ENCODE results near the gene MAX. TPM values are rescaled to one million over a fixed set of nuclear protein-coding genes. Genes with fewer than 3 reads are reported as not detected.

MAX gene
- total RNA-seq, 4 donors from 2014 or later: 61.8 to 87.1 (median 80.9) TPM

- no peak for ATAC-seq
- no peaks in the 10 kb centered on the region for H3K9me3 ChIP-seq
- TF ChIP-seq POLR2AphosphoS5 (IDR thresholded peaks at IDR 0.05) (no peak), CTCF (IDR thresholded peaks at IDR 0.05) (no peak), POLR2A (IDR thresholded peaks at IDR 0.05) (no peak), EP300 (IDR thresholded peaks at IDR 0.05) (no peak)
- H3K27ac ChIP-seq: no peak overlapping the region
- H3K27me3 ChIP-seq: no peaks in the 10 kb centered on the region
- peaks cover 0 to 56% of the 10 kb centered on the region in 2 donors for H3K36me3 ChIP-seq
- 87 to 98% methylated on average over 5 to 8 of the region's 9 CpGs for WGBS, 2 donors (ENCODE audit: low coverage in 1 of 2)
- H3K4me1 ChIP-seq: no peaks in the 10 kb centered on the region
- no peak overlapping the region for H3K4me3 ChIP-seq
Measured at GRCh38 chr14:65040666-65041433, 61.5 kb downstream of the MAX start.

- no peak overlapping the region for H3K27ac ChIP-seq
- no peak for TF ChIP-seq CTCF (IDR thresholded peaks at IDR 0.05)
- TF ChIP-seq POLR2A (IDR thresholded peaks at IDR 0.05): no peak
- no peak for TF ChIP-seq POLR2AphosphoS5 (IDR thresholded peaks at IDR 0.05)
- no peak for TF ChIP-seq EP300 (IDR thresholded peaks at IDR 0.05)
- no peak overlapping the region for H3K4me3 ChIP-seq
- no peaks in the 10 kb centered on the region for H3K9me3 ChIP-seq
- ATAC-seq: no peak
- H3K4me1 ChIP-seq: peaks cover 0 to 11% (median 0%) of the 10 kb centered on the region in 3 donors
- H3K36me3 ChIP-seq: peaks cover 0 to 37% of the 10 kb centered on the region in 2 donors
- WGBS, 2 donors (ENCODE audit: low coverage in 1 of 2): 100% methylated on average over 1 to 2 of the region's 2 CpGs
- no peaks in the 10 kb centered on the region for H3K27me3 ChIP-seq
Measured at GRCh38 chr14:65038966-65039365, 63.4 kb downstream of the MAX start.

- Histone ChIP-seq H3K4me1 (peaks cover 0 to 11% (median 0%) of the 10 kb centered on the region in 3 donors), H3K27ac (peak overlapping the region in 3 of 4 donors; percentile 16 to 46 (median 22)), H3K36me3 (peaks cover 0 to 28% of the 10 kb centered on the region in 2 donors), H3K4me3 (no peak overlapping the region), H3K9me3 (no peaks in the 10 kb centered on the region), H3K27me3 (no peaks in the 10 kb centered on the region)
- 16 to 50% methylated on average over 1 to 4 of the region's 4 CpGs for WGBS, 2 donors (ENCODE audit: low coverage in 1 of 2)
- TF ChIP-seq CTCF (IDR thresholded peaks at IDR 0.05): no peak
- no peak for TF ChIP-seq POLR2A (IDR thresholded peaks at IDR 0.05)
- peak; percentile 65 for TF ChIP-seq POLR2AphosphoS5 (IDR thresholded peaks at IDR 0.05)
- TF ChIP-seq EP300 (IDR thresholded peaks at IDR 0.05): no peak
- ATAC-seq: peak; percentile 41
Measured at GRCh38 chr14:65035049-65035448, 67.3 kb downstream of the MAX start.

GRCh38 chr14:65034021-65034420, 68.3 kb downstream of the MAX start:
- no peak overlapping the region for H3K27ac ChIP-seq
- whole genome bisulfite sequencing, 2 donors (ENCODE audit: low coverage in 1 of 2): 66 to 86% methylated on average over 4 of the region's 4 CpGs
- H3K27me3 ChIP-seq: no peaks in the 10 kb centered on the region
- no peak for ATAC-seq
- no peak overlapping the region for H3K4me3 ChIP-seq
- peaks cover 0 to 33% of the 10 kb centered on the region in 2 donors for H3K36me3 ChIP-seq
- H3K4me1 ChIP-seq: peaks cover 0 to 13% (median 0%) of the 10 kb centered on the region in 3 donors
- no peak for TF ChIP-seq EP300 (IDR thresholded peaks at IDR 0.05)
- TF ChIP-seq POLR2AphosphoS5 (IDR thresholded peaks at IDR 0.05): no peak
- no peak for TF ChIP-seq CTCF (IDR thresholded peaks at IDR 0.05)
- no peak for TF ChIP-seq POLR2A (IDR thresholded peaks at IDR 0.05)
- no peaks in the 10 kb centered on the region for H3K9me3 ChIP-seq

GRCh38 chr14:65033181-65033580, 69.1 kb downstream of the MAX start:
- Histone ChIP-seq H3K36me3 (peaks cover 0 to 40% of the 10 kb centered on the region in 2 donors), H3K4me1 (peaks cover 0 to 15% (median 0%) of the 10 kb centered on the region in 3 donors), H3K4me3 (no peak overlapping the region), H3K27ac (no peak overlapping the region), H3K9me3 (no peaks in the 10 kb centered on the region), H3K27me3 (no peaks in the 10 kb centered on the region)
- TF ChIP-seq POLR2A (IDR thresholded peaks at IDR 0.05) (no peak), POLR2AphosphoS5 (IDR thresholded peaks at IDR 0.05) (no peak), EP300 (IDR thresholded peaks at IDR 0.05) (no peak), CTCF (IDR thresholded peaks at IDR 0.05) (no peak)
- no peak for ATAC-seq
- WGBS, 2 donors (ENCODE audit: low coverage in 1 of 2): 84 to 92% methylated on average over 3 of the region's 3 CpGs
